GM21515 (cell line): ENCODE data around the gene ACAP1.
A peak's percentile ranks its signal among the peaks of the same experiment; 100 is the strongest.
"Not testable (repeated sequence)": the region's sequence is repeated elsewhere in the genome, so short reads cannot be mapped to it uniquely, and the experiment has no call there.

Experiments used
- ATAC-seq: cut with Tn5 transposase; IDR thresholded peaks from one replicate; pipeline ENCODE4 v1.9.1; 2021; ENCODE audit not compliant: unreplicated experiment

The ACAP1 gene

DNA sequence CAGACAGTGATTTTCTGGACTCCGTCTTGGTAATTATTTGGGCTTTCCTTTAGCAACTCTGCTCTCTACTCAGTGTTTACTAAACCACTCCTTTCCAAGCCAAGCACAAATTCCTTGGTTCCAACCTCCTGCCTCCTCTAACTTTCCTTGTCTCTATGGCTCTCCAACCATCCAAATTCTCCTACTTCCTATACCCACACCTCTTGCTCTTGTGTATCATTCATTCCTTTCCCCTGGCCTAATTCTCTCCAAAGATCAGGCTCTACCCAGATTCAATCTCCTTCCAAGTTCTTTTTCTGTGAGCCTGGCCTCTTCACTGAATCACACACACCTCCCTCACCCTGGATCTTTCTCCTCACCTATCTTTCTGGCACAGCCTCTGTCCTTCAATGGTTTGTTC is 8.3 kb upstream of the ACAP1 start:
- no peak for ATAC-seq

DNA sequence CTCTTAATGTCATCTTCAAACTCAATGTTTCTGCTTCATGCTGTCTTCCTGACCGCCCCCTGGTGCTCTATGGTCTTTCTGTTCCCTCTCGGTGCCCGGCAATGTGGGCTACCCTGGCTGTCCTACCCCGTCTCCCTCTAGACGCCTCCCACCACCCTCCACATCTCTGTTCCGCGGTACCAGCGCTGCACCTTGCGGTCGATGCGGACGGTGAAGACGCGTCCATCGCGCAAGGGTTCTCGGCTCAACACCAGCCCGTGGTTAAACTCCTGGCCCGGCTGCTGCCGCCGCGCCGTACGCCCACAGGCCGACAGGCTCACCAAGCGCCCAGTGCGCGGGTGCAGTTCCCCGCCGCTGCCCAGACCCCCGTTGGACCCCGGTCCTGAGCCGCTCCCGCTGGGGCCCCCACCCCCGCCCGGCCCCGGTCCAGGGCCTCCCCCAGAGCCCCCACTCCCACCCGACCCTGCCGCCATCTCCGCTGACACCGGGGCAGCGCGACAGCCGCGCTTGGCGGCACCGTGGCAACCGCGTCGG is 7.4 kb upstream of the ACAP1 start, which contains the start of gene NEURL4:
Gene NEURL4, minus strand, starts transcription at position 496 of the 534 bp plus-strand sequence. Its CDS starts 23 bp downstream, at position 473.
- ATAC-seq, result peak; percentile 7

DNA sequence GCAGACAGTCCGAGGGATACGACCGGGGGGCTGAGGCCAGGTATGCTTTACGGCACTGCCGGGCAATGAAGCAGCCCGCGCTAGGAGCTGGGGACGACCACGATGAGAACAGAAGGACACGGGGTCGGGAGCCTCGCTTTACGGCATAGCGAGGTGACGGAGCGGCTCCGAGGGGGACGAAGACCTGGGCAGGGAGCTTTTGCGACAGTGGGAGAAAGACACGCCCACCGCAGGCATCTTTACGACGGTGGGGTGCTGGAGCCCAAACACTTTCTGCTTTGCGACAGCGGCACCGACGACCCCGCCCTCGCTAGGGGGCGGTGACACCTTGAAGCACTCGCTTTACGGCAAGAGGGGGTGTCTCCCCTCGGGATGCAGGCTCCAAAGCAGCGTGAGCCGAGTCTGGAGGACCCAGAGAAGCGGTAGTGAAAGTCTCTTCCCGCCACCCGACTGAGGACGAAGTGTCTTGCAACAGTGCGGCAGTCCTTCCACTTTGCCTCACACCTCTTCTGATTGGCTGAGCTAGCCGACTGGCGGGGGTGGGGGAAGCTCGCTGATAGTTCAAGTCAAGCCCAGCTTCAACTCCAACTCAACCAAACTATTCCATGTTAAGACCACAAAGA is 6.8 kb upstream of the ACAP1 start:
- ATAC-seq, result peak; percentile 48

DNA sequence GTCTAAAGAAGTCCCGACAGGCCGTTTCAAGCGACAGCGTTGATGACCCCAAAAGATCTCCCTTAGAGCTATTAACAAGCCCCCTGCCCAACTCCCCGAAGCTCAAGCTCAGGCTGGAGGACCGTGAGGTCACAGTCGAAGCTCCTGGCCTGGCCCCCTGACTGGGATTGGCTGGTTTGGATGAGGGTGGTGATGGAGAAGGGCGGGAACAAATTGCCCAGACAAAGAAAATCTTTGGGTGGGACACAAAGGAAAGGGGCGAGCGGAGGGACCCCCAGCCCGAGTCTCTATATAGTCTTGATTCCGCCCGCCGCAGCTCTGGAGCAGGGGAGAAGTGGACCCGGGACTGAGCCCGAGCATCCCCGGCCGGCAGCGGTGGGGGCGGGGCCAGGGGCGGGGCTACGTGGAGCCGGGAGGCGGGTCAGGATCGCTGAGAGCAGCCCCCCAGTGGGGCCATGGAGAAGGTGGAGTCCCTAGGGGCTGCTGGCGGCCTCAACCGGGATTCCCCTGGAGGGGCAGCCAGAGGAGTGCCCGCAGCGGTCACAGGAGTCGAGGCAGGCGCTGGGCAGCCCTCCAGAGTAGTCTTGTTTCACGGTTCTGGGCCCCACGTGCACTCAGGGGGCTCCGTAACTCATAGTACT is 6.2 kb upstream of the ACAP1 start:
- ATAC-seq, result peak; percentile 45

DNA sequence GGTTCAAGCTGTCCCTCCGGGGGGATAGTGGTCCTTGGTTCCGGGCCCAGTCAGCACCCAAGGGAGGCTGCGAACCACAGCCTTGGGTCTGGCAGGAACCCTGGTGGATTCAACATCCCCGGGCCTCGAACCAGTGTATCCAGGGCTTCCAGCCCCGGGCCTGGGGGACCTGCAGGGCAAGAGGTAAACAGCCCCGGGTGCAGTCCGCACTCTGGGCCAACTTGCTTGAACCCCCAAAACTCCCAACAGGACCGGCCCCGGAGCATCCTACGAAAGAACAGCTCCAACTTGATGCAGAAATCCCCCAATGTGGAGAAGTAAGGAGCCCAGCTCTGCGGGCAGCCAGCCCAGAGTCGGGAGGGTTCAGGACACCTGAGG is 5.7 kb upstream of the ACAP1 start:
- ATAC-seq, result no peak

DNA sequence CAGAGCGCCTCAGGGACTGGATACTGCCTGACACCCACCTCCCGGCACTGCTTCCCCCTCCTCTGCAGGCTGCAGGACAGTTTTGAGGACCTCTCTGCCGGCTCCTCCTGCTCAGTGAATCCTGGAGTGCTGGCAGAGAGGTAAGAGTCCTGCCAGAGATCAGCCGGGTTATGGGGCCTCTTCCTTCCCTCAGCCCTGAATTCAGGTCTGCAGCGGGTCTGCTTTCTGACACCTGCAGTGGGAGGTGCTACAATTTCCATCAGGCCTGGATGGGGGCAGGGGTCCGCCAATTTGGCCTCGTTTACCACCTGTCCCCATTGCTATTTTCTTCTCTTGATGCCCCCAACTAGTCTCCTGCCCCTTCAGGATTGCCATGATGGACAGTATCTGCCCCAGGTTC is 4.2 kb upstream of the ACAP1 start:
- ATAC-seq, result no peak

DNA sequence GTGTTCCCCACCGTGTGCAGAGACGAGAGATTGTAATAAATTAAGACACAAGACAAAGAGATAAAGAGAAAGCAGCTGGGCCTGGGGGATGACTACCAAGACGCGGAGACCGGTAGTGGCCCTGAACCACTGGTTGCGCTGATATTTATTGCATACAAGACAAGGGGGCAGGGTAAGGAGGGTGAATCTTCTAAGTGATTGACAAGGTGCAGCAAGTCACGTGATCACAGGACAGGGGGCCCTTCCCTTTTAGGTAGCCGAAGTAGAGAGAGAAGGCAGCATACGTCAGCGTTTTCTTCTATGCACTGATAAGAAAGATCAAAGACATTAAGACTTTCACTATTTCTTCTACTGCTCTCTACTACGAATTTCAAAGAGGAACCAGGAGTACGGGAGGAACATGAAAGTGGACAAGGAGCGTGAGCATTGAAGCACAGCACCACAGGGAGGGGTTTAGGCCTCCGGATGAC is 3.7 kb upstream of the ACAP1 start:
- not testable (repeated sequence) for ATAC-seq

DNA sequence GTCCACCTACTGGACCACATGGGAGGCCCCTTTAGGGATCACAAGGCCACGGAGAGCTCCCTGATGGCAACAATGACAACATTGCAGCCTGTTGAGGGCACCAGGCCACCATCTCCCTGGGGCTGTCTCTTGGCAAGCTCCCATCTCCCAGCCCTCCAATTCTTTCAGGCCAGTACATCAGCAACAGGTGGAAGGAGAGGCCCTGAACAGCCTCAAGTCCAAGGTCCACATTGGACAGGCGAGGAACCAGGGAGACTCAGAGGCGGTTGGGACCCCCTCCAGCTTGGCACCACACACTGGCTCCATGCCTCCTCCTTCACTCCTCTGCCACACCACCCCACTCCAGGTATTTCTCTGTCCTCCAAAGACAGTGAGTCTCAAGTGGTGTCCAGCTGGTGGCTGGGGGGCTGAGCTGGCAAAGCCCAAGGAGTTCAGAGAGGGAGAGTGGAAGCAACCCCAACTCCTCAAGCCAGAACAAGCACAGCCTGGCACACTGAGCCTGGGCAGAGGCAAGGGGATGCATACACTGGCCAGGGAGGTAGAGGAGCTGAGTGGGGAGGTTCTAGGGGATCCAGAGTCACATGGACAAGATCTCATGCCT is 1.3 kb upstream of the ACAP1 start:
- ATAC-seq, result no peak

DNA sequence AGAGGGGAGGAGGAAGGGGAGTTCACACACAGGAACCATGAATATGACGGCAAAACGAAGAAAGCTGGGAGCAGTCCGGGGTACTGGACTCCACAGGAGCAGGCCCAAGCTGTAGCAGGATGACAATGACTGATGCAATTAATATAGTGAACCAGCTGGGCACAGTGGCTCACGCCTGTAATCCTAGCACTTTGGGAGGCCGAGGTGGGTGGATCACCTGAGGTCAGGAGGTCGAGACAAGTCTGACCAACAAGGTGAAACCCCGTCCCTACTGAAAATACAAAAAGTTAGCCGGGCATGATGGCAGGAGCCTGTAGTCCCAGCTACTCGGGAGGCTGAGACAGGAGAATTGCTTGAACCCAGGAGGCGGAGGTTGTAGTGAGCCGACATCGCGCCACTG is 564 bp upstream of the ACAP1 start:
- not testable (repeated sequence) for ATAC-seq

DNA sequence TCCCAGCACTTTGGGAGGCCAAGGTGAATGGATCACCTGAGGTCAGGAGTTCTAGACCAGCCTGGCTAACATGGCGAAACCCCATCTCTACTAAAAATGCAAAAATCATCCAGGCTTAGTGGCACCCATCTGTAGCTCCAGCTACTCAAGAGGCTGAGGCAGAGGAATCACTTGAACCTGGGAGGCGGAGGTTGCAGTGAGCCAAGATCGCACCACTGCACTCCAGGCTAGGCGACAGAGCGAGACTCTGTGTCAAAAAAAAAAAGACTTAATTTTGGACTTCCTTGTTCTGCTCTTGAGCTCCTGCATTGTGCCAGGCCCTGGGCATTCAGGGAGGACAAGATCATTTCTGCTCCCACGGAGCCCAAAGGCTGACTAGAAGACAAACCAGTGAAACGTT is 1.3 kb downstream of the ACAP1 start:
- ATAC-seq, result not testable (repeated sequence)

DNA sequence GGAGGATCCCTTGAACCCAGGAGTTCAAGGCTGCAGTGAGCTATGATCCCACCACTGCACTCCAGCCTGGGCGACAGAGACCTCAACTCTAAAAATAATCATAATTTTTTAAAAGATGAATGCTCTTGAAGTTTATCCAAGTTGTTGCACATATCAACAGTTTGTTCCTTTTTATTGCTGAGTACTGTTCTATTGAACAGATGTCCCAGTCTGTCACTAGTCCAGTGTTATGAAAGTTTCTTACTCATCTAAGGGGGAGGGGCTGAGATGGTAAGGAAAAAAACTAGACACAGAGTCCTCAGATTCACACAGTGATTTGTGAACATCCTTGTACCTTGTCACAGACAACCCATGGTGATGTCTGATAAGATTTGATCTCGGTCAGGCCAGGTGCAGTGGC is 3.9 kb downstream of the ACAP1 start:
- no peak for ATAC-seq

DNA sequence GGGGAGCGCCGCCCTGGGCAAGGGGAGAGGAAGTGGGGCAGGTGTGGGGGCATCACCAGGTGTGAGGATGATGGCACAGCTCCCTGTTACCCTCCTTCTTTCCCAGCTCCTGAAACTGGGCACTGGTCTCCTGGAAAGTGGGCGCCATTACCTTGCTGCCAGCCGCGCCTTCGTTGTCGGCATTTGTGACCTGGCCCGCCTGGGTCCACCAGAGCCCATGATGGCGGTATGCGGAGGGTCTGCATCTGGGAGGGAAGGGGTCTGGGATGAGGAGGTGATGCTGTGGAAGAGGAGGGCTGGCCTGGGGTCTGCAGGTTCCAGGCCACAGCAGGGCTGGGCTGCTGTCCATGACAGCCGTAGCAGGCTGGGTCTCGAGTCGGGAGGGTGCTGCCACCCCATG is 5.5 kb downstream of the ACAP1 start:
- ATAC-seq, result no peak

DNA sequence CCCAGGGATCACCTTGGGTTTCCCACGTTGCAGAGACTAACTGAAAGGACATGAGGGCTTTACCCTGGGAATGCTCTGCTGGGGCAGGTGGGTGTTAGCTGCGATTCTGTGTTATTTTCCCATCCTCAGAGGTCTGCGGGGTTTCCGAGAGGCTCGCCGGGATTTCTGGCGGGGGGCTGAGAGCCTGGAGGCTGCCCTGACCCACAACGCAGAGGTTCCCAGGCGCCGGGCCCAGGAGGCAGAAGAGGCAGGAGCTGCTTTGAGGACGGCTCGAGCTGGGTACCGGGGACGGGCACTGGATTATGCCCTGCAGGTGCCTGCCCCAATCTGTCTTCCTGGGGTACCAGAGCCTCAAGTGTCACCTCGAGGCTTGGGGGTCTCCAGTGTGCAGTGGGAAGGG is 6.9 kb downstream of the ACAP1 start:
- no peak for ATAC-seq

DNA sequence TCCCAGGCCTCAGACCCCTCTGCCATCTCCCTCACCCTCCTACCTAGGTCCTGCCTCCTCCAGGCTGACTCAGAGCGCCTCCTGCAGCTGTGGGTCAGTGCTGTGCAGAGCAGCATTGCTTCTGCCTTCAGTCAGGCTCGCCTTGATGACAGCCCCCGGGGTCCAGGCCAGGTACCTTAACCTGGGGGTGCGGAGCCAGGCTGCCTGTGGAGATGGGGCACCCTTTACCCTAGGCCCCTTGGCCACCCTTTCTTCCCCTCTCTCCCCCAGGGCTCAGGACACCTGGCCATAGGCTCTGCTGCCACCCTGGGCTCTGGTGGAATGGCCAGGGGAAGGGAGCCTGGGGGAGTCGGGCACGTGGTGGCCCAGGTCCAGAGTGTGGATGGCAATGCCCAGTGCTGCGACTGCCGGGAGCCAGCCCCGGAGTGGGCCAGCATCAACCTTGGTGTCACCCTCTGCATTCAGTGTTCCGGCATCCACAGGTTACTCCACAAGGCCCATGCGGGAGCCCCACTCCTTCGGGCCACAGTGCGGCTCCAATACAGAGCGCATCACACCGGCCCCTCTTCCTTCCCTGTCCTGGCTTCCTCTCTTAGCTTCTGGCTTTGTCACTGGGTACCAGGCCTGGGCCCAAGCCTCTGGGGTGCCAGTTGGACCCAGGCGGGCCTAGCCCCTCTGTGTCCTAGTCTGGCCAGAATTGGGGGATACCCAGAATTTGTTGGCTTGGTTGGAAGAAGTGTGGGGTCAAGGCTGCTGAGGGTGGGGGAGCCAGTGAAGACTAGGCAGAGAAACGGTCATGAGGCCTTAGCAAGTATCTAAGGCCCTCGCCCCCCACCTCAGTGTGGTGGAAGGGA is 10.7 kb downstream of the ACAP1 start:
- ATAC-seq, result no peak

DNA sequence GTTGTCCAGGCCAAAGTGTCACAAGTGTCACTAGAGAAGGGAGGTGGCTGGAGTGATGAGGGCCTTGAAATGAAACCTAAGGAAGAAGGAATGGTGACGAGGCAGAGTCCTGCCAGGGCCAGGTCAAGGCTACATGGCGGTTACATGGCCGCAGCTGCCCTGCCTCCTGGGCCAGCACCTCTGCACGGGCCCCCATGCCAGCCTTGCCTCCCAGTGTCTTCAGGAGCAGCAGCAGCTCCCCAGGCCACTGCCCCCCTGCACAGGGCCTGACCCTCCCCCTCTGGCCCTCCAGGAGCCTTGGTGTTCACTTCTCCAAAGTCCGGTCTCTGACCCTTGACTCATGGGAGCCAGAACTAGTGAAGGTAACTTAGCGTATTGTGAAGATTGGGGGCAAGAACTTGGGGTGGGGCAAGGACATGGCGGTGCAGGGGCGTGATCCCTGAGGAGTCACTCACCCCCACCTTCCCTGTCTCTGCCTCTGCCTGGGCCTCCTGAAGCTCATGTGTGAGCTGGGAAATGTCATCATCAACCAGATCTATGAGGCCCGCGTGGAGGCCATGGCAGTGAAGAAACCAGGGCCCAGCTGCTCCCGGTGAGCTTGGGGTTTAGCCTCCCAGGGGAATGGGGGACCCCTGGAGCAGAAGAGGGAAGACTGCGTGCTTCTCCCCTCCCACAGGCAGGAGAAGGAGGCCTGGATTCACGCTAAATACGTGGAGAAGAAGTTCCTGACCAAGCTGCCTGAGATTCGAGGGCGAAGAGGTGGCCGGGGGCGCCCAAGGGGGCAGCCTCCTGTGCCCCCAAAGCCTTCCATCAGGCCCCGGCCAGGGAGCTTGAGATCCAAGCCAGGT is 11.5 kb downstream of the ACAP1 start:
- ATAC-seq, result no peak

DNA sequence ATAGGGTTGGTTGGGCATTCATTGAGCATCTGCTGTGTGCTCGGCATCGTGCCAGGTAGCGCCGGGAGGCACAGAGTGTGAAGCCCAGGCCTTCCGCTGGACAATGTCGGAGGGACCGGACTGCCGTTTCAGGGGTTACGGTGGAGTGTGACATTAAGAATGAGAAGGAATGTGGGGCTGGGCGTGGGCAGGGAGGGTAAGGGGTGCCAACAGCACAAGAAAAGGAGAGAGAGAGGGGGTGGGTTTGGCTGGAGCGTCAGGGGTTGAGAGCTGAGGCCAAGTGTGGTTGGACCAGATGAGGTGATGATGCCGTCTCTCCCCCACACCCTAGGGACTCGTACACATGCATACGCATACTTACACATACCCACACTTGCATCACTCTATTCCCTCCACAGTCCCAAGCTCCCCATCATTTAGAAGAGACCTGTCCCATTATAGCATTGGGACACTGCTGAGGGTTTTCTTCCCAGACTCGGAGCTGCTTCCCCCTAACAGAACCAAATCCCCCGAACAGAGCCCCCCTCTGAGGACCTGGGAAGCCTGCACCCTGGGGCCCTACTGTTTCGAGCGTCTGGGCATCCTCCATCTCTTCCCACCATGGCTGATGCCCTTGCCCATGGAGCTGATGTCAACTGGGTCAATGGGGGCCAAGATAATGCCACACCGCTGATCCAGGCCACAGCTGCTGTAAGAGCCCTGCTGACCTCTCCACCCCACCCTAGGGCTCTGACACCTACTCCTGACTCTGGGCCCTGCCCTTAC is 12.3 kb downstream of the ACAP1 start:
- no peak for ATAC-seq

DNA sequence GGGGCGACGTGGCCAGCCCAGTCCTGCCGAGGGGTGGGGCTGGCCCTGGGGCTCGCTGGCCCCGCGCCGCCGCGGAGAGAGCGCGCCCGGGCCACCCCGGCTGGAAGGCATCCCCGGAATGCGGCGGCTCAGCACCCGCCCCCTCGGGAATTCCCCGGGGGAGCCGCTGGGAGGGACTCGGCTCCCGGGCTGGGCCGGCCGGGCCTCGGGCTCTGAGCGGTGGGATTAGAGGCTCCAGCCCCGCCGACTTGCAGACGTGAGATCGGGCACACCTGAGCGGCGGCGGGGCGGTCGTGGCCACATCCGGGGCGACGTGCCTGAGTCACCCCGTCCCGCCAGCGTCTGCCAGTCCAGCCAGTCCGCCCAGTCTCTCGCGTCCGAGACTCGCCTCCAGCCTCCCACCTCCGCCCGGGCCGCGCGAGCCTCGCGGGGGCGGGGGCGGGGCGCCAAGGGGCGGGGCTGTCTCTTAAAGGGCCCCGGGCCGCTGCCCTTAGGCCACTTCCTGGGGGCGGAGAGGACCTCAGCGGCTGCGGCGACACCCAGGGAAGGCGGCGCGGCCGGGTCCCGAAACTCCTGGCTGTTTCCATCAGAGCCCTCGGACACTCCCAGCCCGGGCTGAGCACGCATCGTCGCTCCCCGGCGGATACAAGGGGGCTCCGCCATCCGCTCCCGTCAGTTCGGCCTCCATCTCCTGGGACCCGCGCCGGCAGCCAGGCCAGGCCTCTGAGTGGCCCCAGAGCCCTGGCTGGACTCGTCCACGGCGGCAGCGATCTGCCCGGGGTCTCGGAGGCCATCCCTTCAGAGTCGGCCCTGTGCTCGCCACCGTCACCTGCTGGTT is 15.6 kb downstream of the ACAP1 start, which contains the start of gene KCTD11:
Gene KCTD11, plus strand, starts transcription at position 498 of the 838 bp plus-strand sequence.
- ATAC-seq, result peak; percentile 51

DNA sequence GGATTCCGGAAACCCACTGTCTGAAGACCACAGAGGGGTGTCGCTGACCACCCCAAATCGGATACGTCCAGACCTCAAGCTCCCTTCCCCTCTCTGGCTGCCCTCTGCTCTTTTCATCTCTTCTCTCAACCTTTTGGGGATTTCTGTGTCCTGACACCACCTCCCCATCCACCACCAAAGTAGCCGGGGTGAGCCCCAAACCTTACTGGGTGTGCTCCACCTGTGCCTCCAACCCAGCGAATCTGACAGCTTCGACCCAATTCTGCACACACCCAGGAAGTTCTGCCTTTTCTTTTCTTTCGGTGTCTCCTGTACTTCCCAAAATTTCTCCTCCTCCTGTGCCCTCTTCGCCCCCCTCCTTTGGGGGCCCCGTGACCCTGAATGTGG is 16.2 kb downstream of the ACAP1 start:
- no peak for ATAC-seq
